ENCODE results near the gene VPS33B. TPM values are rescaled to one million over a fixed set of nuclear protein-coding genes. Genes with fewer than 3 reads are reported as not detected.

The VPS33B gene
- total RNA-seq, 1 experiment from 2014 or later: 16.3 TPM

- no peak overlapping the region for H3K9ac ChIP-seq (ENCODE audit: extremely low read depth, insufficient read length, low read length)
- H3K36me3 Mint-ChIP-seq (ENCODE audit: insufficient read depth in 1 of 3, low read depth in 3 of 3): peaks cover 18 to 58% (median 52%) of the 10 kb centered on the region in 3 experiments; a peak in 6 of 7 replicates
- H3K79me1 ChIP-seq (ENCODE audit: insufficient read depth, low read depth, low read length, poor library complexity, severe bottlenecking): no peaks in the 10 kb centered on the region
- no peaks in the 10 kb centered on the region for H4K20me1 ChIP-seq (ENCODE audit: control insufficient read depth, insufficient read depth, insufficient read length)
- no peaks in the 10 kb centered on the region for H3K23me2 ChIP-seq (ENCODE audit: insufficient read length, low read depth, low read length, poor library complexity, severe bottlenecking)
- no peak overlapping the region for H2BK15ac ChIP-seq (ENCODE audit: low read depth, low read length)
- H2AK5ac ChIP-seq (ENCODE audit: insufficient read length, low read length): no peak overlapping the region
- peaks cover 3 to 8% of the 10 kb centered on the region in 2 experiments for H3K4me1 Mint-ChIP-seq
- no peak overlapping the region for H3K23ac ChIP-seq (ENCODE audit: insufficient read length, low read depth, low read length)
- no peak for DNase-seq
- H4K8ac ChIP-seq (replicated peaks; ENCODE audit: insufficient read length, low read depth, low read length): no peak overlapping the region
- H3K18ac ChIP-seq (ENCODE audit: insufficient read length, low read depth, low read length): no peak overlapping the region
- no peak overlapping the region for H2BK5ac ChIP-seq (ENCODE audit: insufficient read length, low read length)
- H3K27ac ChIP-seq (ENCODE audit: insufficient read length, low read depth, low read length): no peak overlapping the region
- H3K4me2 ChIP-seq (ENCODE audit: insufficient read depth, insufficient read length, low read length): no peak overlapping the region
- H3K79me2 ChIP-seq (ENCODE audit: insufficient read depth, low read length): peaks cover 3% of the 10 kb centered on the region; the same call in 1 of the 2 replicates
- WGBS (ENCODE audit: extremely low coverage, insufficient read length, low lambda C conversion rate): no CpG with 5 or more reads among the region's 8 CpGs
- no peaks in the 10 kb centered on the region for H3K4me1 ChIP-seq (ENCODE audit: insufficient read depth, low read length)
- H3K27ac Mint-ChIP-seq: no peak overlapping the region
- H2AFZ ChIP-seq (ENCODE audit: low read length): no peak overlapping the region
- no peak overlapping the region for H4K91ac ChIP-seq (ENCODE audit: insufficient read length, low read depth, low read length)
- H4K5ac ChIP-seq (ENCODE audit: insufficient read length, low read depth, low read length): no peak overlapping the region
- H2BK20ac ChIP-seq (ENCODE audit: low read depth, low read length, poor library complexity, severe bottlenecking): no peak overlapping the region
- H3K9me3 Mint-ChIP-seq: peaks cover 0 to 2% of the 10 kb centered on the region in 2 experiments; a peak in 2 of 5 replicates
- H3K4ac ChIP-seq (ENCODE audit: low read depth, low read length): no peak overlapping the region
- no peak for TF ChIP-seq CTCF (conservative IDR thresholded peaks at IDR 0.05)
- H3K27me3 Mint-ChIP-seq (ENCODE audit: low read depth): 0 out of 2 replicates have a peak, but pooled peaks cover 3% of the 10 kb centered on the region
- no peak overlapping the region for H3T11ph ChIP-seq (ENCODE audit: low read length)
- H3K27me3 ChIP-seq (ENCODE audit: insufficient read depth, low read length): no peaks in the 10 kb centered on the region
- no peak overlapping the region for H2BK120ac ChIP-seq (ENCODE audit: low read depth, low read length, poor library complexity, severe bottlenecking)
- no peaks in the 10 kb centered on the region for H3K9me3 ChIP-seq (ENCODE audit: control insufficient read depth, low read depth, low read length)
- no peak overlapping the region for H2BK12ac ChIP-seq (ENCODE audit: insufficient read length, low read depth, low read length)
- no peak overlapping the region for H3K14ac ChIP-seq (ENCODE audit: insufficient read depth, low read length)
- no peak overlapping the region for H3K56ac ChIP-seq (ENCODE audit: insufficient read length, low read depth, low read length)
- H3K4me3 Mint-ChIP-seq: no peak overlapping the region
These were observed 23.7 kb downstream of the VPS33B start for GRCh38 chr15:90998737-90999136.

Data from H9 (cell line).